Transverse colon (tissue), 4 donors: Measurements from ENCODE around the gene RPL14. TPM values are rescaled to one million over a fixed set of nuclear protein-coding genes. Genes with fewer than 3 reads are reported as not detected.
"Not testable (repeated sequence)": the region's sequence is repeated elsewhere in the genome, so short reads cannot be mapped to it uniquely, and the experiment has no call there.

Experiments
- DNase-seq: peaks from one replicate; pipeline ENCODE4 v3.0.0-alpha.2; 2019
- H3K27ac ChIP-seq, 4 donors: fragments of 200-600 bp; sonication (generic); 2 replicates each; pipeline ENCODE4 v1.5.1; 2016 to 2018; ENCODE audit warnings: inconsistent platforms in 4 of 4
- H3K27me3 ChIP-seq: fragments of 200-600 bp; sonication (generic); 2 replicates; pipeline ENCODE4 v1.5.1; 2017; ENCODE audit warnings: inconsistent platforms
- H3K36me3 ChIP-seq, 4 donors: fragments of 200-600 bp; sonication (generic); 2 replicates each; pipeline ENCODE4 v1.5.1; 2017 to 2019; ENCODE audit warnings: inconsistent platforms in 4 of 4
- H3K4me1 ChIP-seq, 4 donors: fragments of 200-600 bp; sonication (generic); 2 replicates each; pipeline ENCODE4 v1.5.1; 2017 to 2020; ENCODE audit warnings: inconsistent platforms in 4 of 4
- H3K4me3 ChIP-seq, 4 donors: fragments of 200-600 bp; sonication (generic); 1 replicate in 1 of 4; 2 replicates in 3 of 4; pipeline versions ENCODE4 v1.5.1 to v1.6.1; 2017 to 2019; ENCODE audit warnings: inconsistent platforms in 4 of 4
- H3K9me3 ChIP-seq, 2 donors: fragments of 200-600 bp; sonication (generic); 2 replicates each; pipeline ENCODE4 v1.5.1; 2017 to 2019; ENCODE audit warnings: inconsistent platforms in 2 of 2
- CTCF ChIP-seq, 5 experiments: fragments of 200-600 bp in 3 of 5; fragments of 450-650 bp in 2 of 5; sonication (generic) in 3 of 5; IDR thresholded peaks; 1 replicate in 2 of 5; 2 replicates in 3 of 5; pipeline ENCODE4 v1.5.1; 2016 to 2017; ENCODE audit warnings: antibody characterized with exemption in 5 of 5, inconsistent platforms in 3 of 5, mild to moderate bottlenecking in 2 of 5, moderate library complexity in 1 of 5
- EP300 ChIP-seq: sonication (generic); formaldehyde crosslinking; IDR thresholded peaks from one replicate; pipeline ENCODE4 v1.6.1; 2017; ENCODE audit warnings: antibody characterized with exemption, low read depth
- POLR2A ChIP-seq: fragments of 450-650 bp; IDR thresholded peaks from one replicate; pipeline ENCODE4 v1.6.1; 2016; ENCODE audit warnings: antibody characterized with exemption, mild to moderate bottlenecking, moderate library complexity
- POLR2AphosphoS5 ChIP-seq, 3 donors: sonication (generic); formaldehyde crosslinking; IDR thresholded peaks; one replicate each; pipeline ENCODE4 v1.6.1; 2016; ENCODE audit warnings: antibody characterized with exemption in 3 of 3
- WGBS, 2 donors: methylation state at CpG; one replicate each; pipeline ENCODE4 v1.1.5; 2018; ENCODE audit warnings: low coverage in 1 of 2; 5-methylcytosine and 5-hydroxymethylcytosine counted together
- in situ Hi-C, 4 donors: fragments of 200-750 bp; cut with MboI; loops; one replicate each; pipeline versions ENCODE4 v1.15.0 to v1.15.1; 2017; ENCODE audit warnings: low sequenced_read_pairs in 3 of 4, low pct_ligation_motif_present in 1 of 4, low pct_unique_long_range_greater_than_20kb in 1 of 4
- intact Hi-C: fragments of 100-400 bp; cut with DNase I; formaldehyde crosslinking; loops from one replicate; pipeline ENCODE4 v1.15.1; 2023; ENCODE audit warnings: low total_unique reads
- total RNA-seq, 4 donors: library from RNA; depleted of rRNA; stranded (reverse); fragments of >200 nt; gene quantifications; one replicate each; pipeline ENCODE4 v1.1.0, GENCODE V29; 2016

Gene RPL14
- total RNA-seq, 4 donors from 2014 or later = 90.1 to 299 (median 194) TPM

- Histone ChIP-seq H3K4me3 (no peak overlapping the region), H3K27me3 (no peaks in the 10 kb centered on the region), H3K4me1 (peaks cover 10 to 23% (median 21%) of the 10 kb centered on the region in 4 donors), H3K36me3 (peaks cover 0 to 54% (median 23%) of the 10 kb centered on the region in 4 donors), H3K27ac (no peak overlapping the region), H3K9me3 (no peaks in the 10 kb centered on the region)
- DNase-seq = no peak
- TF ChIP-seq POLR2A (no peak), POLR2AphosphoS5 (IDR thresholded peaks at IDR 0.05) (no peak), EP300 (no peak), CTCF (IDR thresholded peaks at IDR 0.05) (no peak)
- WGBS, 2 donors = 71 to 80% methylated on average over 3 of the region's 3 CpGs
- in situ Hi-C loops (loop anchor here in 1 of 4 donors (10.0 kb wide), 1 partner anchor 64 kb away; the partner anchor contains the start of gene ZNF621), intact Hi-C loops (no loop called here)
Observed at GRCh38 chr3:40461161-40461560, 4.0 kb downstream of the RPL14 start.

DNA sequence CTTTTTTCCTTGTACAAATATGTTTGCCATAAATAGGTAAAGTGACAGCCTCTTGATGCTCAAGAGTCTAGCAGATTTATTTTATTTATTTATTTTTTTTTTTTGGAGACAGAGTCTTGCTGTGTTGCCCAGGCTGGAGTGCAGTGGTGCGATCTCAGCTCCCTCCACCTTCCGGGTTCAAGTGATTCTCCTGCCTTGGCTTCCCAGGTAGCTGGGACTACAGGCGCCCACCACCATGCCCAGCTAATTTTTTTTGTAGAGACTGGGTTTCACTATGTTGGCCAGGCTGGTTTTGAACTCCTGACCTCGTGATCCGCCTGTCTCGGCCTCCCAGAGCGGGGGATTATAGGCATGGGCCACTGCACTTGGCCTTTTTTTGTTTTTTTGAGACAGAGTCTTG lies 5.7 kb downstream of the RPL14 start:
- H3K9me3 ChIP-seq, H3K27me3 ChIP-seq, intact Hi-C loops, H3K4me3 ChIP-seq, DNase-seq, H3K27ac ChIP-seq: not testable (repeated sequence)
- Histone ChIP-seq H3K36me3 (peaks cover 0 to 54% (median 23%) of the 10 kb centered on the region in 4 donors), H3K4me1 (peaks cover 9 to 16% (median 15%) of the 10 kb centered on the region in 4 donors)
- WGBS, 2 donors = 92% methylated on average over 7 of the region's 7 CpGs; no CpG with 5 or more reads in 1 of the 2 donors
- in situ Hi-C loops = loop anchor here in 1 of 4 donors (10.0 kb wide), 1 partner anchor 62 kb away; the partner anchor contains the start of gene ZNF621

DNA sequence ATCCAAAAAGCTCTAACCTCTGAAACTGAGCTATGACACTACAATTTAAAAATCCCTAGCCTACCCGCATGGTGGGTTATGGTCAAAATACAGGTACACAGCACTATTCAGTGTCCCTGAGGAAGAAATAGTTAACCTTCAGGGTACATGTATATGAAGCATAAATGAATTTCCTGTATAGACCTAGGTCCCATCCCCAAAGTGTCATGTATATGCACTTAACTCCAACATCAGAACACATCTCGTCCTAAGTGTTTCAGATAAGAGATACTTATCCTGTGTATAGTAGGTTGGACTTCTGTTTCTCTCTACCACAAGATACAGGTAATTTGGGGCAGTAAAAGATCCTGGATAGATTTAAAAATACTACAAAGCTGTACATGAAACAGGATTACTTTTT lies 6.4 kb downstream of the RPL14 start:
- Histone ChIP-seq H3K9me3 (no peaks in the 10 kb centered on the region), H3K36me3 (peaks cover 0 to 50% (median 23%) of the 10 kb centered on the region in 4 donors), H3K4me3 (no peak overlapping the region), H3K27ac (no peak overlapping the region), H3K27me3 (no peaks in the 10 kb centered on the region), H3K4me1 (peaks cover 2 to 9% (median 7%) of the 10 kb centered on the region in 4 donors)
- WGBS, 2 donors = 91 to 94% methylated on average over 2 of the region's 2 CpGs
- DNase-seq = no peak
- no peak for TF ChIP-seq POLR2A
- TF ChIP-seq POLR2AphosphoS5 (IDR thresholded peaks at IDR 0.05) = no peak
- no peak for TF ChIP-seq CTCF (IDR thresholded peaks at IDR 0.05)
- TF ChIP-seq EP300 = no peak
- in situ Hi-C loops (loop anchor here in 1 of 4 donors (10.0 kb wide), 1 partner anchor 61 kb away; the partner anchor contains the start of gene ZNF621), intact Hi-C loops (no loop called here)

- no peak overlapping the region for H3K4me3 ChIP-seq
- no peak overlapping the region for H3K27ac ChIP-seq
- intact Hi-C loops (no loop called here), in situ Hi-C loops (loop anchor here in 1 of 4 donors (10.0 kb wide), 1 partner anchor 60 kb away; the partner anchor contains the start of gene ZNF621)
- H3K27me3 ChIP-seq = no peaks in the 10 kb centered on the region
- peaks cover 0 to 41% (median 19%) of the 10 kb centered on the region in 4 donors for H3K36me3 ChIP-seq
- TF ChIP-seq EP300 = no peak
- TF ChIP-seq CTCF (IDR thresholded peaks at IDR 0.05) = no peak
- no peak for TF ChIP-seq POLR2AphosphoS5 (IDR thresholded peaks at IDR 0.05)
- TF ChIP-seq POLR2A = peak; percentile 8
- no peaks in the 10 kb centered on the region for H3K9me3 ChIP-seq
- DNase-seq = no peak
- WGBS, 2 donors = 69 to 73% methylated on average over 7 to 9 of the region's 9 CpGs
- no peaks in the 10 kb centered on the region for H3K4me1 ChIP-seq
Observed at GRCh38 chr3:40464339-40465110, 7.4 kb downstream of the RPL14 start.
